Glomerular endothelial cell (primary cell): ENCODE measurements around the gene PLD1. TPM values are rescaled to one million over a fixed set of nuclear protein-coding genes. Genes with fewer than 3 reads are reported as not detected.

Experiments
- DNase-seq: peaks from one replicate; pipeline ENCODE4 v3.0.0-alpha.2; 2011; ENCODE audit warnings: low read depth, low spot score; ENCODE audit errors: extremely low read depth
- total RNA-seq: library from RNA; depleted of rRNA; stranded (reverse); fragments of >200 nt; gene quantifications from 2 replicates; pipeline ENCODE4 v1.2.3, GENCODE V29; 2015

The PLD1 gene
- total RNA-seq, 1 donor from 2014 or later = 47.6 TPM

- DNase-seq = no peak
These were observed 8.3 kb downstream of the PLD1 start for GRCh38 chr3:171801738-171802589.

- DNase-seq = no peak
These were observed 10.8 kb downstream of the PLD1 start for GRCh38 chr3:171799501-171799900.

GRCh38 chr3:171797873-171798272, 12.4 kb downstream of the PLD1 start:
- DNase-seq = no peak

DNA sequence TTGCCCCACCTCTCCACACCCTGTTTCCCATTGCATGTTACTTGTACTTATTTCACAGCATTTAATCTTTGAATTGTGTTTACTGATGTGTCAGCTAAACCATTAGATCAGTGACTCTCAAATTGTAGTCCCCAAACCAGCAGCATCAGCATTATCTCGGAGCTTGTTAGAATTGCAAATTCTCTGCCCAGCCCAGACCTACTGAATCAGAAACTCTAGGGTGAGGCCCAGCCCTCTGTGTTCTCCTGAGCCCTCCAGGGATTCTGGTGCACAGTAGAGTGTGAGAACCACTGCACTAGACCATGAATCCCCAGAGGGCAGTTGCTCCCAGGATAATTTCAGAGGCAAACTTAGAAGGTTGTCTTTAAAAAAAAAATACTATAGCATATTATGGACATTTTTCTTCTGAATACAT, 13.0 kb downstream of the PLD1 start:
- no peak for DNase-seq

GRCh38 chr3:171796625-171797264, 13.5 kb downstream of the PLD1 start:
- no peak for DNase-seq

- no peak for DNase-seq
These were observed 17.8 kb downstream of the PLD1 start for GRCh38 chr3:171792531-171792930.

DNA sequence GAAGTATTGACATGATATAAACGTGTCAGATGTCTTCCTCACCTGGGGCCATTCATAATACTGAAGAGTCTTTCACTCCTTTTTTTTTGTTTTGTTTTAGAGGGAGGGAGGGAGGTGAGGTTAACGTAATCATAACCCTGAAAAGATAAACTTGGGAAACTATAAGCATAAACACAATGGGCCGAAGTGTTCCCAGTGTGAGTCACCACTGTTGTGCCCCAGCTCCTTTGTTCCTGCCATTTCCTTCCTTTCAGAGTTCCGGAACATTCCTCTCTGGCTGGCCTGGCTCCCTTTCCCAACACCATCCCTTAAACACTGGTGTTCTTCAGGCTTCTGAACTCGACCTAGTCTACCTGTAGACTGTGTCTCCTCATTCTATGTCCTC, 18.6 kb downstream of the PLD1 start:
- peak; percentile 96 for DNase-seq

- DNase-seq = no peak
These were observed 19.2 kb downstream of the PLD1 start for GRCh38 chr3:171790898-171791691.

GRCh38 chr3:171790574-171790897, 19.7 kb downstream of the PLD1 start:
- no peak for DNase-seq

- no peak for DNase-seq
These were observed 20.4 kb downstream of the PLD1 start for GRCh38 chr3:171789759-171790505.

GRCh38 chr3:171788546-171789351, 21.5 kb downstream of the PLD1 start:
- DNase-seq = peak; percentile 97

DNA sequence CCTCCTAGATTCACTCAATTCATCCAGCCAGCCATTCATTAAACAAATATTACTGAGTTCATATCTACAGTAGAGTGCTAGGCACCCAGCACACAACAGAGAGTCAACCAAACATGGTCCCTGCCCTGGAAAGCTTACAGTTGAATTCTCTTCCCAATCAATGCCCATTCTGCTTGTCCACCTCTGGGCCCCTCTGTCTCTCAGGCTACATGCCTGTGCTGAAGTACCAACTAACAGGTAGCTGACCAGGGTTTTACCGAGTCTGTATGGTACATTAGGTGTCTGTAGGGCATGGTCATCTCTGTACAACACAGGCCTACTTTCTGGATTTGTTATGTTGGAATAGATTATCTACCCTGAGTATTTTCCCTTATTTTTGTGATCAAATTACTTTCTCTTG, 23.3 kb downstream of the PLD1 start:
- no peak for DNase-seq

- DNase-seq = no peak
These were observed 25.3 kb downstream of the PLD1 start for GRCh38 chr3:171784937-171785336.

- DNase-seq = no peak
These were observed 25.9 kb downstream of the PLD1 start for GRCh38 chr3:171784387-171784786.

DNA sequence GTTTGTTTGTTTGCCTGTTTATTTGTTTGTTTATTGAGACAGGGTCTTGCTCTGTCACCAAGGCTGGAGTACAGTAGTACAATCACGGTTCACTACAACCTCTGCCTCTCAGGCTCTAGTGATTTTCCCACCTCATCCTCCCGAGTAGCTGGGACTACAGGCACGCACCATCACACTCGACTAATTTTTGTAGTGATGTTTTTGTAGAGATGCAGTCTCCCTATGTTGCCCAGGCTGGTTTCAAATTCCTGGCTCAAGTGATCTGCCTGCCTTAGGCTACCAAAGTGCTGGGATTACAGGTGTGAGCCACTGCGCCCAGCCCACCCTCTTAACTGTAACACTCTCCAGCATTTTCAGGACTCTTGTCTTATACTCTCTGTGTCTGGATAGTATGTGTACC, 26.7 kb downstream of the PLD1 start:
- DNase-seq = no peak

GRCh38 chr3:171783086-171783485, 27.2 kb downstream of the PLD1 start:
- DNase-seq = no peak

DNA sequence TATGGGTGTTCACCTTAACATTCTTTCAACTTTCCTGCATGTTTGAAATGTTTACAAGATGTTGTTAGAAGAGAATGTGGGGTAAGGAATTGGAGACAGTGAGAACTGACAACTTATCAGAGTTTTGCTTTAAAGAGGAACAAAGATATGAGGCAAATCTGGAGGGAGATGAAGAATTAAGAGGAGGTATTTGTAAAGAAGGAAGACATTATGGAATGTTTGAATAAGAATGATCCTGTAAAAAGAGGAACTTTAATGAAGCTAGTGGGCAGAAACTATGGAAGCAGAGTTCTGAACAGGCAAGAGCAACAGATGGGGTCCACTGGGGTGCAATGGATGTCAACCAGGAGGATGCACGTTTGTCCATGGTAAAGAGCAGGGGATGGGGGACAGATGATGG, 27.7 kb downstream of the PLD1 start:
- no peak for DNase-seq

DNA sequence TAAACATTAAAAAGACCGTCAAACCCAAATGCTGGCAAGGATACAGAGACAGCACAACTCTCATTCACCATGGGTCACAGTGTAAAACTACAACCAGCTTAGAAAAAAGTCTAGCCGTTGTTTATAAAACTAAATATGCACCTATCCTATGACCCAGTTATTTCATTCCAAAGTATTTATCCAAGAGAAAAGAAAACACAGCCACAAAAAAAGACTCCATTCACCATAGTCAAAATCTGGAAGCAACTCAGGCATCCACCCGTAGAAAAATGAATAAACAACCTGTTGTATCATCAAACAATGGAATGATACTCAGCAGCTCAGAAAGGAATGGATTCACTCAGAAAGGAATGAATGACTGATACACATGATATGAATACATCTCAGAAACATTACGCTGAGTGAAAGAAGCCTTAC, 28.6 kb downstream of the PLD1 start:
- DNase-seq = no peak

DNA sequence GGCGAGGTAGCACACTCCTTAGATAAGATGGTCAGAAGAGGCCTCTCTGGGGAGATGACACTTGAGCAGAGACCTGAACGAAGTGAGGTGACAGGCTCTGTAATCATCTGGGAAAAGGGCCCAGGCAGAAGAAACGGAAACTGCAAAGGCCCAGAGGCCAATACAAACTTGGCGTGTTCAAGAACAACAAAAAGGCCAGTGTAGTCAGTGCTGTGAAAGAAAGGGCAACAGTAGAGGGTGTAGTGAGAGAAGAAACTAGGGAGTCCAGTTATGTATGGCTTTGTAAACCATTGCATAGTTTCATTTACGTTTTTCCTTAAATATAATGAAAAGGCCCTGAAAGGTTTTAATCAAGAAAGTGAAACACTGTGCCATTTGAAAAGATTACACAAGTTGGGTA, 31.8 kb downstream of the PLD1 start:
- no peak for DNase-seq

GRCh38 chr3:171777596-171777995, 32.7 kb downstream of the PLD1 start:
- DNase-seq = no peak
